Inflammatory macrophage treated with lipopolysaccharide for 4 hours (primary cell): ENCODE results near the gene RFFL.
"Not testable (repeated sequence)": the region's sequence is repeated elsewhere in the genome, so short reads cannot be mapped to it uniquely, and the experiment has no call there.

Experiments
- DNase-seq: peaks from one replicate; pipeline ENCODE4 v3.0.0-alpha.2; 2020

RFFL gene

DNA sequence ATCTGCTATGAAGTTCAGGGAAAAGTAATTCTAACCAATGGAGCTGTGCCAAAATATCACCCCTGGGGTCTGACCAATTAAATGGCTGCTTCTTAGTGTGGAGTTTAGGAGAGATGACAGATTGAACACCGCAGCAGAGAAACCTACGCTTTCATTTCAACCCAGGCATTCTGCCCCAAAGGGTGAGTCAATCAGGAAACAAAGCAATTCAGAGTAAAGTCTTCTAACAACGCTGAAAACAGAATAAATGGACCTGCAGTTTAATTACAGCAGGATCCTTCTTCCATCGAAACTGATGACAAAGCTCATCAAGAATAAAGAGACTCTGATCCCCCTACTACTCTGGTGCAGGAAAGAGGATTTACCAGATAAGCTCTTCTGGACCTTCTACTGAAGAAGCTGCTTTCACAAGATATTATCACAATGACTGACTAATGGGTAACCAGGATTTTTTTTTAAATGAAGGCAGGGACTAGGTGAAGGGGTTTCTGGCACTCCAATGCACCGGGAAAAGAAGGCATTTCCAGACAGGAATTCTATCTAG lies 16.7 kb downstream of the RFFL start:
- DNase-seq: peak; percentile 44

DNA sequence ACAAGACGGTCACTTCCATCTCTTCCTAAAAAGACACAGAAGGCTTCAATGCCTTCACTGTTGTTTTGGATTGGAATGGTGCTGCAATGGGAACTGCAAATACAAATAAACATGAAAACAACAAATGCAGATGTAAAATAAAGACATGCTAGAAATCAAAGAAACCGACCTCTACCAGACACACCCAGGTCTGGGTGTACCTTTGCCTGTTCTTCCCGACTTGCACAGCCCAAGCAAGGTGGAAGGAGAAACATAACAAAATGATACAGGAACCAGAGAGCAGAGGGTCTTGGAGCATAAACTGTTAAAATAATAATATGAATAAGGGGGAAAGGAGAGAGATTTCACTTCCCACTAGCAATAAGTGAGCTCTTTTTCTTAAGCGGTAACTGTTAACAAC lies 17.3 kb downstream of the RFFL start:
- no peak for DNase-seq

DNA sequence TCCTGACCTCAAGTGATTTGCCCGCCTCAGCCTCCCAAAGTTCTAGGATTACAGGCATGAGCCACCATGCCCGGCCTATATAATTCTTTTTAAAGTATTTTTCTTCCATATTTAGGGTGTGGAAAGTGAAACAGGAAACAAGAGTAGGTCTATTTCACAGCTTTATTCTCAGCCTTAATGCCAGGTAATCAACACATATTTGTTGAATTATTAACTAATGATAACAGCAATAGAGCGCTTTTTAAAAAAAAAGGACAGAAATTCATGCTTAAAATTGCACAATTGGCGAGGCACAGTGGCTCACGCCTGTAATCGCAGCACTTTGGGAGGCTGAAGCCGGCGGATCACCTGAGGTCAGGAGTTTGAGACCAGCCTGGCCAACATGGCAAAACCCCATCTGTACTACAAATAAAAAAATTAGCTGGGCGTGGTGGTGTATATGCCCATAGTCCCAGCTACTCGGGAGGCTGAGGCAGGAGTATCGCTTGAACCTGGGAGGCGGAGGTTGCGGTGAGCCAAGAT lies 18.0 kb downstream of the RFFL start:
- not testable (repeated sequence) for DNase-seq

DNA sequence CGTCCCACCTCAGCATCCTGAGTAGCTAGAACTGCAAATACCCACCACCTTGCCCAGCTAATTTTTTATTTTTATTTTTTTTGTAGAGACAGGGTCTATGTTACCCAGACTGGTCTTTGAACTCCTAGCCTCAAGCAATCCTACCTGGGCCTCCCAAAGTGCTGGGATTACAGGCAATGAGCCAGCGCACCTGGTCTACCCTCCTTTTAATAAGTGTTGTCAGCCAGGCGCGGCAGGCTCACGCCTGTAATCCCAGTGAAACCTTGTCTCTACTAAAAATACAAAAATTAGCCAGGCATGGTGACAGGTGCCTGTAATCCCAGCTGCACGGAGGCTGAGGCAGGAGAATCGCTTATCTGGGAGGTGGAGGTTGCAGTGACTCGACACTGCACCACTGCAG lies 19.3 kb downstream of the RFFL start:
- no peak for DNase-seq

DNA sequence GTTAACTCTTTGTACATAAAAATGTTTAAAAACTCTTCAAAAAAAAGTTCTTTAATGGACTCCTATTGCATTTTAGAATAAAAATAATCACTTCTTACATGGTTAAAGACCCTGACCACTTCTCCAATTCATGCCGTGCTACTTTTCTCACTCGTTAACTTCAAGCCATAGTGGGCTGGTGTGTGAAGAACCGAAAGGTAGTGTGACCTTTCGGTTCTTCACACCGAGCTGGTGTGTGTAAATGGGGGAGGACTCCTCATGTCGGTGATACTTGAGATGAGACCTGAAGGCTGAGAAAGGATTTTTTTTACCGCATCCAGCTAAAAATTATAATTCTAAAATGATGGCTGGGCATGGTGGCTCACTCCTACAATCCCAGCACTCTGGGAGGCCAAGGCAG lies 22.1 kb downstream of the RFFL start:
- DNase-seq: no peak

DNA sequence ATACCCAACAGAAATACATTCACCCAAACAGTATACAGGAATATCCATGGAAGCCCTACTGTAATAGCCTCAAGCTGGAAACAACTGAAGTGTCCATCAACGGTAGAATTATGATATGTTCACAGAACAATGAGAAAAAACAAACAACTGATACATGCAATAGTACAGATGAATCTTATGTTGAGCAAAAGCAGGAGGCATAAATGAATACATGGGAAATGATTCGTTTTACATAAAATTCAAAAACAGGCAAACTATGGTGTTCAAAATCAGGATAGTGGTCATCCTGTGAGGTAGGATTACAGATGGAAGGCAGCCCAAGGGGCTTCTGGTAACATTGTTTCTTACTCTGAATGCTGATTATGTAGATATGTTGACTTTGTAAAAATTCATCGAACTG lies 25.1 kb downstream of the RFFL start:
- DNase-seq: no peak

DNA sequence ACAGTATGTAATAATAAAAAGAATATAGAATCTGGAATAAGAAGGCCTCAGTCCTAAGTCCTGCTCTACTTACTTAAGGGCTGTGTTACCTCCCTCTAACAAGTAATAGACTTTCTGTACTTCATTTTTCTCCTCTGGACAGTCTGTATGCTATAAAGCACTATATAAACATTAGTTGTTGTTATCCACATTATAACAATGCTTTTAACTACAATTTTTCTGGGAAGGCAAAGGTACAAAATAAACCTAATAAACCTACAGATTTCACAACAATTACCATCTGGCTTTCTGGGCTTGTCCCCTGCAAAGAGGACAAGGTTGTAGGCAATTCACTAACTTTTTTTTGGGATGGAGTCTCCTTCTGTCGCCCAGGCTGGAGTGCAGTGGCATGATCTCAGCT lies 32.7 kb downstream of the RFFL start:
- DNase-seq: no peak

DNA sequence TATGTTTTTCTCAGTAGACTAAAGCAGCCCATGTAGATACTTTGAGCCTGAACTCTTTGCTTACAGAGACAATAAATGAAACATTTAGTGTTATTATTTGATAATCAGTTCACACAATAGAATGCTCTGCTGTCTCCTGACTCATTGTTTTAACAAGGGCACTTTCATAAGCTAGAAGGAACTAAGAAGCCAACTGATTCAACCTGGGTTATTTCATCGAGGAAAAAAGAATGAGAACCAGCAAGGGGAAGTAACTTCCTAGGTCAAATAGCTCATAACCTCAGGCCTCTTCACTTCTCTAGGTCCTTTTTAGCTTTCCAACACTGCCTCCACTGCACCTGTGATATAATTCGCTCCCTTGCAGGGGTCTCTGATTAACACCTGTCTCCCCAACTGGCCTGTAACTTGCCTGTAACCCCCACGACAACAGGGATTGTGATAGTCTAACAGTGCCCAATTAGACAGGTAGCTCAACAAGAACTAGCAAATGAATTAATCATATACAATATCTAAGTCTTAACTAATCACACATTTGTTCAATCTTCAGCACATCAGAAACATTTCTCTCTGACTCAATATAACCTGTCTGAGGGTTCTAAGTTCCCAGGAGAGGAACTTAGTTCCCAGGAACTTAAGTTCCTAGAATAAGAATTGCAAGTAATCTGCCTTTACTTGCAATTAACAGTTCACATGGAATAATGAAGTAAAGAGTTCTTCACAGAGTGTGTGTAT lies 34.8 kb downstream of the RFFL start:
- peak; percentile 79 for DNase-seq

DNA sequence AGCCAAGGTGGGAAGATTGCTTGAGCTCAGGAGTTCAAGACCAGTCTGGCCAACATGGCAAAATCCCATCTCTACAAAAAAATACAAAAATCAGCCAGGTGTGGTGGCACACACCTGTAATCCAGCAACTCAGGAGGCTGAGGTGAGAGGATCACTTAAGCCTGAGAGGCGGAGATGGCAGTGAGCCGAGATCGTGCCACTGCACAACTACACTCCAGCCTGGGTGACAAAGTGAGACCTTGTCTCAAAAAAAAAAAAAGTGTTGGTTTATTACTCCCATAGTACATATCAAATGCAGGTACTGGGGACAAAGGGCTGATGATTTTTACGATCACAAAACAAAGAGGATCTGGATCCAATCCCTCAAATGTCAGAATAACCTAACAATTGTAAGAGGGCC lies 35.4 kb downstream of the RFFL start:
- DNase-seq: not testable (repeated sequence)

DNA sequence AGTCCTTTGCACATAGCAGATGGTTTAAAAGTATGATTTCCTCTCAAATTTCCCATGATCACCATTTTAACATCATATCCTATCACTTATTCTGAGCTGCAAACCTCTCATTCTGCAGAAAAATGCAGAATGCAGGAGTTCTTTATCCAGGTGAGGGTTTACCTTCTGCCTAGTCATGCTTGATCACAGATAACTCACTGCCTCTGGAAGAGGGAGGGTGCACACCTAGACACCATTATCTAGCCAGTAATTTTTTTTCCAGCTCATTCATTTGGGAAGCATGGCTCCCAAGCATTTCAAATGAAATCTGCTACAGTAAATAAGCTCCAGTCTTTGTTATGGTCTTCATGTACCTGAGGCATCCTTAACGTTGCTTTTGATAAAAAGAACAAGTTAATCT lies 38.0 kb downstream of the RFFL start:
- DNase-seq: no peak

DNA sequence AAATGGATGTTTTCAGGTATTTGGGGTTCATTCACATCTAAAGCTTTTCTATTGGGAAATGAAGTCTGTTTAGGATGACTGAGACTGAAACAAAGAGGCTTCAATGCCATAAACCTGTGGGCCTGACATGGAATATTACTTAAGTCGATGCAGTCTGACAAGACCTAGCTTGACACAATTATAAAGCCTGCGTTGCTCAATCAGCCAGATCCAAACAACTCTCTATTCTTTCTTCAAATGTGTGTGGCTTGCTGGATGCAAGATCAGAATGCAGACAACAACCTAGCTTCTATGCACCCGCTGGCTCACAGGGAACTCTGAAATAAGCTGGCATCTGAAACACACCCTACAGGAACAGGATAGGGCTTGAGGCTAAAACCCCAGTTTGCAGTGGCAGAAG lies 40.0 kb downstream of the RFFL start:
- no peak for DNase-seq

DNA sequence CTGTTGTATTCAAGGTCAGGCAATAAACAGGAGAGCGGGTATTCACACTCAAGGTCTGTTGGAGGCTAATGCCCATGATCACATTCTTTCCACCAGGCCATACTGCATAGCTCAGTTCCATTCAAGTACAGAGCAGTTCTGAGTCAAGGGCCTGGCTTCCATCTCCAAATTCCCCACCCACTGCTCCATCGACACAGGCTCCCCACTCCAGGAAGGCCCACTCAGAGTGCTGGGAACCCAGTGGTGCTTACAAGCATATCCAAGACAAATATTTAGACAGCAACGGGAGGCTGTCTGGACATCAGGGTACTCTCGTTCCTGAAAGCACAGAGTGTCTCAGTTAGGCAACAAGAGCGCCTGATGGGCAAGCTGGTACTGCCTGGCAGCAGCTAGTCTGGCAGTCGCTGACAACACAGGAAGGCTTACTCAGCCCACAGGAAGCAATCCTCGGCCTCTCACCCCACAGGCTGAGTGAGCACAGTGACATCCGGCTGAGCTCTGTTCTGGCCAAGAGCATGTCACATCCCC lies 40.9 kb downstream of the RFFL start:
- DNase-seq: peak; percentile 90

DNA sequence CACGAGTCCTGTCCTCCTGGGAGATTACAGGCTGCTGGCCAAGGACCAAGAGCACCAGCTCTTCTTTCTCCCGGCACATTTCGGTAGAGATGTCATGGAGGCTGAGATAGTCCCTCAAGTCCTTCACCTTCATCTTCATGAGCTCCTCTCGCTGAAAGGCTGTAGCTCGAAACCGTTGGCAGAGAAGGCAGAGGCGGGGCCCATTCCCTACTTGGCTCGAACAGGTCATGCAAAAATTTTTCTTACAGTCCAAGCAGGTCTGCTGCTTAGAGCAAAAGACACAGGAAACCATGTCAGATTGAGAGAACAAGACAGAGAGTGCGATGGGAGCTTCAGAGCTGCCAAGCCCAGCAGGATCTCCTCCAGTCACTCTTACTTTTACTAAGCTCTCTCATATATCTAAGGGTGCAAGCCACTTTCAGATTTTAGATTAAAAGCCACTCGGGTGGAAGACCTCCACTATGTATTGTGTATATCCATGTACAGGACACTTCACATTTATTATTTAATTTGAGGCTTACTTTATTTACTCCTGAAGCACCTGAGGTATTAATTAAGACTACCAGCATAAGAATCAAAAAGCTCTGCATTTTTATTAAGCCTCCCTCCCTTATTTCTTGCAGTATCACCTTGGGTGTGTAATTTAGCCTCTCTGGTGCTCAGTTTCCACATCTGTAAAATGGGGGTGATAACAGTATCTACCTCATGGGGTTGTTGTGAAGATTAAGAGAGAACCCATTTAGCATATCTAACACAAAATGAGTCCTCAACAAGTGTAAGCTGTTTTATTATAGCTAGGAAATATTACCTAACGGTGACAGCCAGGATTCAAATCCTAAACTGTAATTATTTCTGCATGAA lies 41.8 kb downstream of the RFFL start:
- DNase-seq: no peak

DNA sequence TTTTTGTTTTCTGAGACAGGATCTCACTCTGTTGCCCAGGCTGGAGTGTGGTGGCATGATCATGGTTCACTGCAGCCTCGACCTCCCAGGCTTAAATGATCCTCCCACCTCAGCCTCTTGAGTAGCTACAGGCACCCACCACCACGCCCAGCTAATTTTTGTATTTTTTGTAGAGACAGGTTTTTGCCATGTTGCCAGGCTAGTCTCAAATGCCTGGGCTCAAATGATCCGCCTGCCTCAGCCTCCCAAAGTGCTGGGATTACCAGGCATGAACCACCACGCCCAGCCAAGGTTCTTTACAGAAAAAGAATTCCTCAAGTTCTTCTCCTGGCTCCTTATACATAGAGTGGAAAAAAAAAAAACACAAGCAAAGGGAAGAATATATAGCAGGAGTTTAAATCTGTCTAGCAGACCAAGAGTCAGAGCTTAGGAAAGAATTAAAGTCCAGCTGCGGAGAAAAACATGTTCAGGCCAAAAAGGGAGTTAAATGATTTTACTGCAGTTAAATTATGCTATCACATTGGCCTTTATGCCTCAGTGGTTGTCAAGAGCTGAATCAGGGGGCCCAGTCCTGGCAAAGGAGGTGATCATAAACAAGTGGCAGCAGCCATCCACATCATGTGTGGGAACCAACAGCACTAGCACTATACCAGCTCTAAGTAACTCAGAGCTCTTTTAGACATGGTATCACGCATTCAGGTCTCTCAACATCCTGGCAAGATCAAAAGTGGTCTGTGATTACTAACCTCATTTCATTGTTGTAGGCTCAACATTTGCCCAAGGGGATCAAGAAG lies 43.9 kb downstream of the RFFL start:
- no peak for DNase-seq

DNA sequence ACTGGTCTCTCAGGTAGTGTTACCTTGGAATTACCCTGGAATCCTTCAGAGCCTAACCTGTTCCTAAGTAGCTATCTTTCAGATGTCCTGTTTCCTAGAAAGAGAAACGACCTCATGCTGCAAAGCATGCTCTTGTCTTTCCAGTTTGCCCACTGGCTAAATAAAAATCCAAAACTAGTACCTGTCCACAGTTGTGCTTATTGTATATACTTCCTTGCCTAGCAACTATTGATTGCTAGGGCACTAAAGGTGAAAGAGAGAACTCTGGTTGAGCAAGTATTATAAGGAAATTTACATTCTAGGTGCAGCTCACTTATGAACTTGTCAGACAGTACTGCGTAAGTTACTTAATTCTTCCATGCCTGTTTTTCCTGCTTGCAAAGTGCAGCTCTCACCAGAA lies 44.7 kb downstream of the RFFL start:
- no peak for DNase-seq

DNA sequence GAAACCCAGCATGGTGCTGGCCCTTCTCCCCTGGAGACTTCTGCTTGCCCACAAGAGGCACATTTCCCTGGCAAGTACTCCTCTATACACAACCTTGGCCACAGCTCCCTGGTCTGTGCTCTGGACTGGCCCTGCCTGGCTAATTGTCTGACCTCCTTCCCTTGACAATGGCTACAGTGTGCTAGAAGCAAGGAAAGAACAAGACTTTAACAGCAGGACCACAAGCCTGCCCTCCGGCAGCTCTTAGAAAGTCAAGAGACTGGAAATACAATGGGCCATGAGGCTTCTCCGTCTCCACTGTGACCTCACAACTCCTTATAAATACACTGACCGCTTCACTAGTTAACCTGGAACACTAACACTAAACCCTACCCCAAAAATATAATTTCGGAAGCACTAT lies 46.5 kb downstream of the RFFL start:
- DNase-seq: no peak

DNA sequence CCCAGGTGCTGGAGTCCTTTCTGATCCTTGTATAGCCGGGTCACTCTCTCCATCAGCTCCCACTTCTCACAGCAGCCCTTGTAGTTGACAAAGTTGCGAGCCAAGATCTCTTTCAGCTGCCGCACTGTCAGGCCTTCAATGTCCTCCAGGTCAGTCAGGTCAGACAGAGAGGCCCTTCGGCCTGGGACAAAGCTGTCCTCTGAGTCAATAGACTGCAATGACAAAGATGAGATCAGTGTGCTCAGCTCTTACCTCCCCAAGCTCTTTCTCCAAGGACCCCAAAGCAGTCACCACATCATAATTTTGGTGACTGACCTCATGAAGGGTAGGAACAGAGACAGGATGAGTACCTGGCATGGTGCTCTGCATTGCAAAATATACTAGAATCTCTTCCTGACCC lies 47.1 kb downstream of the RFFL start:
- no peak for DNase-seq

DNA sequence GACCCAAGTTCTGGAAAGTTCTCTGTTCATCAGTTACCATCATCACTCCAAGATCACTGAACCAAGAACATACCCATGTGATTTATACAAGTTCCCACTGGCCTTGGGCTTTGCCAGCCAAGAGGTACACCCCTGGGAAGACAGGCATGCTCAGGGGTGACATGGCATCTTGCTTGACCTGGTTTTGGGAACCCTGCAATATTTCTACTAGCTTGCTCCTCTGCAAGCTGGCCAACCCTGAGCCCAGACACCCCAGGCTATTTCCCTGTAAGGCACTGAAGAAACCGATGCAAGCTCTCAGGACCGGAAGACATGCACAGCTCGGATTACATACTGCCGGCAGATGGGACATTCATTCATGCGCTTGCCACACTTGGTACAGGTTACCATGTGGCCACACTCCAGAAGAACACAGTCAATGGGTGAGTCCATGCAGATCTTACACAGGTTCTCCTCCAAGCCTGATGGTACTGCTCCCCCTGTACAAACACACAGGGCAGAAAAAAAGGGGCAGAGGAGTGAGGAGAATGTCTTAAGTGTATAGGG lies 51.8 kb downstream of the RFFL start:
- DNase-seq: no peak

DNA sequence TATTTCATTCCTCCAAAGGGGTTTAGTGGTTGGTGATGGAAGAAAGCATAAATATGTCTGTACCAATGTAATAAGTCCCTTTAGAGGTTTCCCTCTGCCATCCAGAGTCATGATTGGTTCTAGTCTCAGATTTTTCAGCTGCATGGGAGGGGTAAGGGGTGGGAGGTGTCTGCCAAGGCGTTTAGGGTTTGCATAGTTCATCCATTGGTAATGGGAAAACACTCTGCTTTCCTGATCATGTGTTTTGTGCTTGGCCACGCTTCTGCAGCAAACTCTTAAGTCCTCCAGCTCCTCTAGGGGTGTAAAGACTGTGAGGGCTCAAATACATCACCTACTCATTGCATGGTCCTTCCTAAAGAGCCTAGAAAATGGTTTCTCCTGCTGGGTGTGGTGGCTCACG lies 53.4 kb downstream of the RFFL start:
- DNase-seq: no peak

DNA sequence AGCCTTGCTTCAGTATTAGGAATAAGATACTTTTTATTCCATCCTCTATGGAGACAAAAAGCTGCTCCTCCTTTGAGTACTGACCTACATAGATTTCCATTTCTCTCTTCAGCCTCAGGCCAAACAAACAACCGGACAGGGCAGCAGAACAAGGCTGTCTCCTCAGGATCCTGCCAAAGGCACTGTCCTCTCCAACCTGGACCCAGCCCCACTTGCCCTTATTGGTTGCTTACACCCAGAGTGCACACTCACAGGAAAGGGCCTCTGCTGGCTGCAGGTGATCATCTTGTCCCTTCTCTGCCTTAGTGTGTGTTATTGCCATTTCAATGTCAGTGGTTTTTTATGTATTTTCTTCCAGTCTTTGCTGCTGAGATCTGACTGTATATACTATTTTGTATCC lies 56.5 kb downstream of the RFFL start:
- no peak for DNase-seq

DNA sequence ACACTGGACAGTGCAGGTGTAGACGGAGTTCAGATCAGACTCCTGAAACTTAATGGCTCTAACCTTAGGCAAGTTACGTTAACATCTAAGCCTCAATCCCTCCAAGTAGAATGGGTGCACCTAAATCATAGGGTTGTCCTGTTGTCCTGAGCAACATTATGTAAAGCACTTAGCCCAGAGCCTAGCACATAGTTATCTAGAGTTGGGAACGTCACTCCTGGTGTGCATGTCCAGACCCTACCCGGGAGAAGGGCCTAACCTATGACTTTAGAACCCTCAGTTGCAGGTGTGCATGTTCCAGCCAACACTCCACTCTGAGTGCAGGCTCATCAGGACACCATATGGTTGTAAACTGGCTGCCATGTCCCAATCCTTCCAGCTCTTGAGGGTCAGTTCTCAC lies 57.2 kb downstream of the RFFL start:
- no peak for DNase-seq

DNA sequence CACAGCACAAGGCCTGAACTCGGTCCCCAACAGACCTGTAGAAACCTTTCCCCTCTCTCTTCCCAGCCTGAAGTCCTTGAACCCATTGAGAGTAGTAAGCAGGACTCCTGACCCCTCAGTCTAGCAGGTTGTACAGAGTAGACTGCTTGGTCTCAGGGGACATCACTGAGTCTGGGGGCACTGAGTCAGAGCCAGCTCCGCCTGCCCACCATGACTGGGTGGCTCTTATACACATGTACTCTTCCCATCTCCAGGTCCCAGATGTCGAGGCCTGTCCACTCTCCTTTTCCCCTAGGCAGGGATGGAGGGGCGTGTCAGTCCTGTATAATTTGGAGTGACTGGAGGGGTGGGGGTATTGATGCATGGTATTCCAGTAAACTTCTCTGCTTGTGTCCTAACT lies 59.7 kb downstream of the RFFL start:
- DNase-seq: no peak
